Esophagus muscularis mucosa (tissue), 3 donors: ENCODE results near the gene CFAP54.

ENCODE experiments used
- CTCF ChIP-seq, 3 experiments: fragments of 200-600 bp in 2 of 3; fragments of 450-650 bp in 1 of 3; sonication (generic) in 2 of 3; IDR thresholded peaks; one replicate each; pipeline ENCODE4 v1.5.1; 2017 to 2019; ENCODE audit warnings: antibody characterized with exemption in 3 of 3, mild to moderate bottlenecking in 2 of 3, moderate library complexity in 1 of 3
- POLR2A ChIP-seq: fragments of 450-650 bp; IDR thresholded peaks from one replicate; pipeline ENCODE4 v1.6.1; 2017; ENCODE audit warnings: antibody characterized with exemption, moderate library complexity, mild to moderate bottlenecking, low read depth
- POLR2AphosphoS5 ChIP-seq, 2 donors: sonication (generic); formaldehyde crosslinking; IDR thresholded peaks; one replicate each; pipeline ENCODE4 v1.6.1; 2017; ENCODE audit warnings: antibody characterized with exemption in 2 of 2

DNA sequence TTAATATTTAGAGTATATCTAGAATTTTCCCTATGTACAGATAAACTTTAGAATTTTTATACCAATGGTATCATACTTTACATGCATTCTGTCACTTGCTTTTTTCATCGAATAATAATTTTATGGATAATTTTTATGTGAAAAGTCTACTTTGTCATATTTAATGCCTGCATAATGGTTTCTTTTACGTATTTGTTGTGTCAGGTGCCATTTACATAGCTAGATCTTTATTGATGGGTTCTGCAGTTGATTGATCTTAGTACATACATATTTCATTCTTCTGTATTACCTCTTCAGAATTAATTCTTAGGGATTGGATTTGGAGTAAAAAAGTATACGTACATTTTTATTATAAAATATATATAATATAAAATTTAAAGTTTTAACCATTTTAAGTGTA lies 340.0 kb downstream of the CFAP54 start:
- TF ChIP-seq POLR2A: no peak
- TF ChIP-seq CTCF (IDR thresholded peaks at IDR 0.05): no peak
- TF ChIP-seq POLR2AphosphoS5 (IDR thresholded peaks at IDR 0.05): no peak
